ENCODE results near the gene PPFIA3.

DNA sequence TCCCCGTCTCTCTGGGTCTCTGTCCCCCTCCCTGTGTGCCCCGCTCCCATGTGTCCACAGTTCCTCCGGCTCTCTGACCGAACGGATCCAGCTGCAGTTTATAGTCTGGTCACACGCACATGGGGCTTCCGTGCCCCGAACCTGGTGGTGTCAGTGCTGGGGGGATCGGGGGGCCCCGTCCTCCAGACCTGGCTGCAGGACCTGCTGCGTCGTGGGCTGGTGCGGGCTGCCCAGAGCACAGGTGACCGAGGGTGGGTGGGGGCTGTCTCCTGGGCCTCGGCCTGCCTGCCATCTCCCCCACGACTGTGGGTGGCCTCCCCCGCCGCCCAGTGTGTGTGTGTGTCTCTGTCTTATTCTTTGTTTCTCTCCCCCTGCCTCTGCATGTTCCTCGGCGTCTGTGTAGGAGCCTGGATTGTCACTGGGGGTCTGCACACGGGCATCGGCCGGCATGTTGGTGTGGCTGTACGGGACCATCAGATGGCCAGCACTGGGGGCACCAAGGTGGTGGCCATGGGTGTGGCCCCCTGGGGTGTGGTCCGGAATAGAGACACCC is 48.6 kb downstream of the PPFIA3 start:
- TF ChIP-seq, protein P1, sequence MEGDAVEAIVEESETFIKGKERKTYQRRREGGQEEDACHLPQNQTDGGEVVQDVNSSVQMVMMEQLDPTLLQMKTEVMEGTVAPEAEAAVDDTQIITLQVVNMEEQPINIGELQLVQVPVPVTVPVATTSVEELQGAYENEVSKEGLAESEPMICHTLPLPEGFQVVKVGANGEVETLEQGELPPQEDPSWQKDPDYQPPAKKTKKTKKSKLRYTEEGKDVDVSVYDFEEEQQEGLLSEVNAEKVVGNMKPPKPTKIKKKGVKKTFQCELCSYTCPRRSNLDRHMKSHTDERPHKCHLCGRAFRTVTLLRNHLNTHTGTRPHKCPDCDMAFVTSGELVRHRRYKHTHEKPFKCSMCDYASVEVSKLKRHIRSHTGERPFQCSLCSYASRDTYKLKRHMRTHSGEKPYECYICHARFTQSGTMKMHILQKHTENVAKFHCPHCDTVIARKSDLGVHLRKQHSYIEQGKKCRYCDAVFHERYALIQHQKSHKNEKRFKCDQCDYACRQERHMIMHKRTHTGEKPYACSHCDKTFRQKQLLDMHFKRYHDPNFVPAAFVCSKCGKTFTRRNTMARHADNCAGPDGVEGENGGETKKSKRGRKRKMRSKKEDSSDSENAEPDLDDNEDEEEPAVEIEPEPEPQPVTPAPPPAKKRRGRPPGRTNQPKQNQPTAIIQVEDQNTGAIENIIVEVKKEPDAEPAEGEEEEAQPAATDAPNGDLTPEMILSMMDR (IDR thresholded peaks at IDR 0.05 in 8 of 11, conservative IDR thresholded peaks at IDR 0.05 in 3 of 11) = no peak
- no peak for TF ChIP-seq POLR2A (IDR thresholded peaks at IDR 0.05)
- no peak for TF ChIP-seq POLR2AphosphoS5 (IDR thresholded peaks at IDR 0.05)

All from spleen (tissue), 7 donors.